Measurements from ENCODE around the gene ZNF19.

The ZNF19 gene

DNA sequence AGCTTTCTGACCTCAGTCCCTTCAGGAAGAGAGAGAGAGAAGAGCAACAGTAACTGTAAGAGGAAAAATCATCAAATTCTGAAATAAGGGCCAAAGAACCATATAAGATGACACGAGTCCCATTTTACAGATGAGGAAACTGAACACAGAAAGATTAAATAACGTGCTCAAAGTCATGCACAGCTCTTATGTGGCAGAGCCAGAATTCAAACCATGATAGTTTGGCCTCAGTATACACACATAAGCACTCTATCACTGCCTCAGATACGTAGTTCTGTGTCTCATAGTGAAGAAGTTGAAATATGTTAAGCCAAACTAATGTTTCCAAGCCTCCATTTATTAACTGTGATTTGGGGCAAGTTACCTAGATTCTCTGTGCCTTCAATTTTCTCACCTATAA lies 1.9 kb upstream of the ZNF19 start:
- Histone ChIP-seq H3K36me3 (ENCODE audit: control insufficient read depth, insufficient read depth, low read length) (no peaks in the 10 kb centered on the region), H3K4me3 (ENCODE audit: insufficient read depth, low read depth, low read length) (no peak overlapping the region), H3K27ac (ENCODE audit: insufficient read depth, low read depth, low read length, poor library complexity, severe bottlenecking) (no peak overlapping the region), H3K4me1 (ENCODE audit: control insufficient read depth, insufficient read depth, low read length) (no peaks in the 10 kb centered on the region), H3K27me3 (ENCODE audit: control insufficient read depth, insufficient read depth, low read length, poor library complexity, severe bottlenecking) (peaks cover 3% of the 10 kb centered on the region), H3K9me3 (ENCODE audit: control insufficient read depth, low read length) (no peaks in the 10 kb centered on the region)
- 77% methylated on average over 2 to 3 of the region's 3 CpGs for WGBS, 2 experiments

- Histone ChIP-seq H3K4me1 (ENCODE audit: control insufficient read depth, insufficient read depth, low read length) (no peaks in the 10 kb centered on the region), H3K36me3 (ENCODE audit: control insufficient read depth, insufficient read depth, low read length) (no peaks in the 10 kb centered on the region), H3K27ac (ENCODE audit: insufficient read depth, low read depth, low read length, poor library complexity, severe bottlenecking) (no peak overlapping the region), H3K27me3 (ENCODE audit: control insufficient read depth, insufficient read depth, low read length, poor library complexity, severe bottlenecking) (peaks cover 3% of the 10 kb centered on the region), H3K9me3 (ENCODE audit: control insufficient read depth, low read length) (no peaks in the 10 kb centered on the region), H3K4me3 (ENCODE audit: insufficient read depth, low read depth, low read length) (no peak overlapping the region)
Measured at GRCh38 chr16:71490361-71490760, 1.2 kb upstream of the ZNF19 start.

DNA sequence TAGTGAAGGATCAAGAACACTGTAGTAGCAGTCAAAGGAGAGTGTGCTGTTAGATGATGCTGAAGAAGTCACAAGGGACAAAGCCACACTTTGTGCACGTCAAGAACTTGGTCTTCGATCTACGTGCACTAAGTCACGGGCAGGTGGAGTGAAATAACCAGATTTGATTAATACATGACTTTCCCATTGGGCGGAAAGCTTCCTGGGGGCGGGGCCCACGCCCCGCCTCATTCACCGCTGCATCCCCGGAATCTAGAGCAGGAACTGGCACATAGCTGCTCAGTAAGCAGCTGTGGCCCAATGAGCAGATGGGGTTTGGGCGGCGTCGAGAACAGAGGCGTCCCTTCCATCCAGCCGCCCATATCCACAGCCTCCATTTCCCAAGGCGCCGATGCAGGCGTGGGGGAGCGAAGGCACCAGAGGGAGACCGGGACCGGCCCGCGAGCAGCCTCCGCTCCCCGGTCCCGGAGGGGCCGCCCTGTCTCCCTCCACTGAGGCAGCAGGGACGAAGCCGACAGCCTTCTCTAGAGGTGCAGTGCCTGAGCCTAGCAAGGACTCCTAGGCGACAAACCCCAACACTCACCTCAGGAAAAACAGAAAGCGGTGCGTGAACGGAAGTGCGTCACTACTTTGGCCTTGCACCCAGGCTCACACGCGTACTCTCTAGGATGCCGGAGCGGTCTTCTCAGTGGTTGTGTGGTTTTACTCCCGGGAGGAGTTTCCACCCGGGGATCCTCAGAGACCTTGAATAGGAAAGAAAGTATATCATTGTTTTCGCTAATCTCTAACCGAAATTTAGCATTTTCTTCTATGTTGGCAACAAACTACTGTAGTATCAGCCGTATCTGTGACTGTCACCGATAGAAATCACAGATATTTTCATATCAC lies 4.9 kb downstream of the ZNF19 start:
- 2 to 3% methylated on average over 44 of the region's 44 CpGs for WGBS, 2 experiments
- H3K27ac ChIP-seq (ENCODE audit: insufficient read depth, low read depth, low read length, poor library complexity, severe bottlenecking) = peak overlapping the region; percentile 87
- no peaks in the 10 kb centered on the region for H3K9me3 ChIP-seq (ENCODE audit: control insufficient read depth, low read length)

DNA sequence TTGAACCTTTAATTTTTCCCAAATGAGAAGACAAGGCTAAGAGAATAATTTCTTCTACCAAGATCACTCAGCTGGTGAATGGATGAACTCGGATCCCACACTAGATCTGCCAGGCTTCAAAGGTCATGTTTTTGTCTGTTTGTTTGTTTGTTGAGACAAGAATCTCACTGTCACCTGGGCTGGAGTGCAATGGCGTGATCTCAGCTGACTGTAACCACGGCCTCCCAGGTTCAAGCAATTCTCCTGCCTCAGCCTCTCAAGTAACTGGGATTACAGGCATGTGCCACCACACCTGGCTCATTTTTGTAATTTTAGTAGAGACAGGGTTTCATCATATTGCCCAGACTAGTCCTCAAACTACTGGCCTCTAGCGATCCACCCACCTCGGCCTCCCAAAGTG lies 6.6 kb downstream of the ZNF19 start:
- H3K4me3 ChIP-seq (ENCODE audit: insufficient read depth, low read depth, low read length) = no peak overlapping the region
- WGBS, 2 experiments = 86 to 94% methylated on average over 5 of the region's 5 CpGs
- H3K27me3 ChIP-seq (ENCODE audit: control insufficient read depth, insufficient read depth, low read length, poor library complexity, severe bottlenecking) = no peaks in the 10 kb centered on the region
- peaks cover 3% of the 10 kb centered on the region for H3K4me1 ChIP-seq (ENCODE audit: control insufficient read depth, insufficient read depth, low read length)
- H3K9me3 ChIP-seq (ENCODE audit: control insufficient read depth, low read length) = no peaks in the 10 kb centered on the region
- H3K27ac ChIP-seq (ENCODE audit: insufficient read depth, low read depth, low read length, poor library complexity, severe bottlenecking) = no peak overlapping the region
- no peaks in the 10 kb centered on the region for H3K36me3 ChIP-seq (ENCODE audit: control insufficient read depth, insufficient read depth, low read length)

More for the DNA sequence above, 4.9 kb downstream of the ZNF19 start:
- Histone ChIP-seq H3K4me3 (ENCODE audit: insufficient read depth, low read depth, low read length) (peak overlapping the region; percentile 93), H3K36me3 (ENCODE audit: control insufficient read depth, insufficient read depth, low read length) (no peaks in the 10 kb centered on the region), H3K27me3 (ENCODE audit: control insufficient read depth, insufficient read depth, low read length, poor library complexity, severe bottlenecking) (no peaks in the 10 kb centered on the region), H3K4me1 (ENCODE audit: control insufficient read depth, insufficient read depth, low read length) (peaks cover 3% of the 10 kb centered on the region)

DNA sequence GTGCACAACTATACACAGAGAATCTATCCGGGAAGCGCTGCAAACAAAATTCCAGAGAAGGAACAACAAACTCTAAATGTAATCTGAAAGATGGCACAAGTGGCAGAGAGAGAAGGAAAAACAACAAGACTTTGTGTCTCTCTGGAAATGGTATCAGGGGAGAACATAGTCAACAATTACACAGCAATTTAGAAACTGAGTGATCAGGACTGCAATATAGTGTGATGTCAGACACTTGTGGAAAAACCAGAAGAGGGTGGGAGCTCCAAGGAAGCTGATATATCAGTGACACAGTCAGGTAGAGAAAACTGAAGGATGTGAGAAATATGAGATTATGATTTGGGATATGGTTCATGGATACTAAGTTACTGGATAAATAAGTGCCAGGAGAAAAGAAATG lies 8.2 kb downstream of the ZNF19 start:
- Histone ChIP-seq H3K36me3 (ENCODE audit: control insufficient read depth, insufficient read depth, low read length) (peaks cover 7% of the 10 kb centered on the region), H3K9me3 (ENCODE audit: control insufficient read depth, low read length) (no peaks in the 10 kb centered on the region), H3K4me1 (ENCODE audit: control insufficient read depth, insufficient read depth, low read length) (peaks cover 3% of the 10 kb centered on the region), H3K27ac (ENCODE audit: insufficient read depth, low read depth, low read length, poor library complexity, severe bottlenecking) (no peak overlapping the region), H3K4me3 (ENCODE audit: insufficient read depth, low read depth, low read length) (no peak overlapping the region), H3K27me3 (ENCODE audit: control insufficient read depth, insufficient read depth, low read length, poor library complexity, severe bottlenecking) (no peaks in the 10 kb centered on the region)
- 88 to 92% methylated on average over 2 of the region's 2 CpGs for WGBS, 2 experiments

- H3K27ac ChIP-seq (ENCODE audit: insufficient read depth, low read depth, low read length, poor library complexity, severe bottlenecking) = no peak overlapping the region
- peaks cover 7% of the 10 kb centered on the region for H3K36me3 ChIP-seq (ENCODE audit: control insufficient read depth, insufficient read depth, low read length)
- H3K4me3 ChIP-seq (ENCODE audit: insufficient read depth, low read depth, low read length) = no peak overlapping the region
- WGBS, 2 experiments = 53 to 55% methylated on average over 3 of the region's 3 CpGs
- peaks cover 3% of the 10 kb centered on the region for H3K4me1 ChIP-seq (ENCODE audit: control insufficient read depth, insufficient read depth, low read length)
- no peaks in the 10 kb centered on the region for H3K9me3 ChIP-seq (ENCODE audit: control insufficient read depth, low read length)
- no peaks in the 10 kb centered on the region for H3K27me3 ChIP-seq (ENCODE audit: control insufficient read depth, insufficient read depth, low read length, poor library complexity, severe bottlenecking)
Measured at GRCh38 chr16:71479420-71479819, 9.7 kb downstream of the ZNF19 start.

DNA sequence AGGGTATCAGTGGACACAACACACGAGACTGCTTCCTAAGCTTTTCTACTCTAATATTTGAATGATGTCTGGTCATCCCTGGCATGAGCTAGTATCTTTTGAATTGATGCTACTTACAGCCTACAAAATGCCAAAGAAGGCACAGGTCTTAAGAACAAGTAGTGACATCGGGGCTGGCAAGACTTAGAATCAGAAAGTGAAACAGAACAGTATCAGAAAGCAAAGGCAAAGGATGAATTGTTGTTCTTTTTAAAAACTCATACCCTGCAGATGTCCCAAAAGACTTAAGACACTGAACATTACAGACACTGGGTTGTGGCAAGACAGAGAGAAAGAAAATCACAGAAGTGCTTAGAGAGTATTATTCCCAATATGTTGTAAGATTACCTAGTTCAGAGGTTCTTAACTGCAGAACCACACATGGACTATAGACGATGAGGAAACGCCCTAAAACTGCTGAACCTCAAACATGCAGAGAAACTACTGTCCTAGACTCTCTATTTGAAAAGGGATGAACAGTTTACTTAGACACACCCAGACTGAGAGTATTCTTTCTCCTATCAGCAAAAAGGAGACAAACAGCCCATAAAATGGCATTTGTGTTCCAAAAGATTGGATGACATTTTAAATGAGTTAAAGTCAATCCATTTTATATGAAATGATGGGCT lies 12.5 kb downstream of the ZNF19 start:
- H3K4me1 ChIP-seq (ENCODE audit: control insufficient read depth, insufficient read depth, low read length) = no peaks in the 10 kb centered on the region
- H3K27me3 ChIP-seq (ENCODE audit: control insufficient read depth, insufficient read depth, low read length, poor library complexity, severe bottlenecking) = no peaks in the 10 kb centered on the region
- WGBS, 2 experiments = 89 to 94% methylated on average over 4 of the region's 4 CpGs
- H3K36me3 ChIP-seq (ENCODE audit: control insufficient read depth, insufficient read depth, low read length) = peaks cover 7% of the 10 kb centered on the region
- no peak overlapping the region for H3K27ac ChIP-seq (ENCODE audit: insufficient read depth, low read depth, low read length, poor library complexity, severe bottlenecking)
- no peaks in the 10 kb centered on the region for H3K9me3 ChIP-seq (ENCODE audit: control insufficient read depth, low read length)
- no peak overlapping the region for H3K4me3 ChIP-seq (ENCODE audit: insufficient read depth, low read depth, low read length)

- H3K27ac ChIP-seq (ENCODE audit: insufficient read depth, low read depth, low read length, poor library complexity, severe bottlenecking) = no peak overlapping the region
Measured at GRCh38 chr16:71474864-71475263, 14.3 kb downstream of the ZNF19 start.

DNA sequence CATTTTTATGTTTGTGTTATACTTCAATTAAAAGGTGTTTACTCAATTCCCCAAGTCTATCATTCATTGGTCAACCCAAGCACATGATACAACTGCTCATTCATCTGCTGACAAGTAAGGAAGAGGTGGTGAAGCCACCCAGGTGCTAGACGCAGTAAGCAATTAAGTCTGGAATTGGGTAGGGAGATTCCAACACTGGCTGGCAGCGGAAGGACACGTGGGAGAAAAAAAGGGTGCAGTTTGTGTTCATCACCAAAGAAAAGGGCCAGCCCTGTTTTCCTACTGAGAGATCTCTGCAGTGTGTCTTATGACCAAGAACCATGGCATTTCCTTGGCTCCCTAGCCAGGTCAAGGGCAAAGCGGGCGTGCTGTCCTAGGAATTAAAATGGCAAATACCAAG lies 15.2 kb downstream of the ZNF19 start:
- no peak overlapping the region for H3K4me3 ChIP-seq (ENCODE audit: insufficient read depth, low read depth, low read length)
- H3K9me3 ChIP-seq (ENCODE audit: control insufficient read depth, low read length) = no peaks in the 10 kb centered on the region
- H3K27ac ChIP-seq (ENCODE audit: insufficient read depth, low read depth, low read length, poor library complexity, severe bottlenecking) = no peak overlapping the region
- no peaks in the 10 kb centered on the region for H3K27me3 ChIP-seq (ENCODE audit: control insufficient read depth, insufficient read depth, low read length, poor library complexity, severe bottlenecking)
- peaks cover 7% of the 10 kb centered on the region for H3K36me3 ChIP-seq (ENCODE audit: control insufficient read depth, insufficient read depth, low read length)
- H3K4me1 ChIP-seq (ENCODE audit: control insufficient read depth, insufficient read depth, low read length) = no peaks in the 10 kb centered on the region
- 94 to 98% methylated on average over 5 of the region's 5 CpGs for WGBS, 2 experiments

More at GRCh38 chr16:71474864-71475263, 14.3 kb downstream of the ZNF19 start:
- H3K4me3 ChIP-seq (ENCODE audit: insufficient read depth, low read depth, low read length) = no peak overlapping the region
- no peaks in the 10 kb centered on the region for H3K4me1 ChIP-seq (ENCODE audit: control insufficient read depth, insufficient read depth, low read length)
- H3K9me3 ChIP-seq (ENCODE audit: control insufficient read depth, low read length) = no peaks in the 10 kb centered on the region
- H3K36me3 ChIP-seq (ENCODE audit: control insufficient read depth, insufficient read depth, low read length) = peaks cover 7% of the 10 kb centered on the region
- 86 to 87% methylated on average over 3 of the region's 3 CpGs for WGBS, 2 experiments
- no peaks in the 10 kb centered on the region for H3K27me3 ChIP-seq (ENCODE audit: control insufficient read depth, insufficient read depth, low read length, poor library complexity, severe bottlenecking)

GRCh38 chr16:71472931-71473330 lies 16.2 kb downstream of the ZNF19 start:
- WGBS, 2 experiments = 85 to 96% methylated on average over 2 of the region's 2 CpGs
- Histone ChIP-seq H3K4me3 (ENCODE audit: insufficient read depth, low read depth, low read length) (no peak overlapping the region), H3K4me1 (ENCODE audit: control insufficient read depth, insufficient read depth, low read length) (no peaks in the 10 kb centered on the region), H3K36me3 (ENCODE audit: control insufficient read depth, insufficient read depth, low read length) (peaks cover 7% of the 10 kb centered on the region), H3K27ac (ENCODE audit: insufficient read depth, low read depth, low read length, poor library complexity, severe bottlenecking) (no peak overlapping the region), H3K27me3 (ENCODE audit: control insufficient read depth, insufficient read depth, low read length, poor library complexity, severe bottlenecking) (no peaks in the 10 kb centered on the region), H3K9me3 (ENCODE audit: control insufficient read depth, low read length) (no peaks in the 10 kb centered on the region)
